ENCODE data around the gene PAK1IP1. TPM values are rescaled to one million over a fixed set of nuclear protein-coding genes. Genes with fewer than 3 reads are reported as not detected.
"Not testable (repeated sequence)": the region's sequence is repeated elsewhere in the genome, so short reads cannot be mapped to it uniquely, and the experiment has no call there.

Gene PAK1IP1
- total RNA-seq, 2 donors from 2014 or later = 20.3 TPM

DNA sequence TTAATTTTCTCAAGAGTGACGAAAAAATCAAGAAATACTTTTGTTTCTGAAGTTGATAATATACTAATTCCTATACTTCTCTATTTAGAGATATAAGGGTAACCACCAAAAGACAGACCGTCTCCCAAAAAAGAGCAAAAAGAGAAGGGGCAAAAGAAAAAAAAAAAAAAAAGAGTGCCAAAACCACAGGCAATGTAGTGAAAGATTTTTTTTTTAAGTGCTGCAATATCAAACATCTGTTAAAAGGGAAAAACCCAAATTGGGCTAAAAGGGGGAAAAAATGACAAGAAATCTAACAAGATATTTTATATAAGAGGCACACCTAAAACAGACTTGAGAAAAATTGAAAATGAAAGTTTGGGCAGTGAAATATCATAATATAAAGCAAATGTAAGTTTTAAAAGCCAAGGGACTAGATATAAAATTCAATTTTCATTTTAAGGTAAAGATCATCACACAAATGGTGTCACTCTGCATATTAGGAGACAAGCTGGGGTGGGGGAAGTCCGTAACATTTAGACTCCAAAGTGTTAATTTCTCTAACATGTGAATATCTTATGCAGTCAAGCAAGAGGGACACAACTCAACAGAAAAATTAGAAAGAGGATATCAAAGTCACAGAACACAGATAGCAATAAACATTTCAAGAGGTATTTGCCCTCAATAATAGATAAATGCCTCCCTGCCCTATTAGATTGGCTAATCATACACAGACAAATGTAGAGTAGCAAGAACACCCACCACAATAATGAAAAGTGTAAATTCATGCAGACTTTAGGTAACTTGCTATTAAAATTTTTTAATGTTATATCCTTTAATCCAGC lies 9.5 kb upstream of the PAK1IP1 start:
- H3K9me3 Mint-ChIP-seq = no peaks in the 10 kb centered on the region
- peak overlapping the region; percentile 36 to 50 for H3K27ac Mint-ChIP-seq
- peak in 1 of 2 donors; percentile 16 for ATAC-seq
- no peak for DNase-seq (ENCODE audit: low spot score in 2 of 2)
- H3K36me3 Mint-ChIP-seq = no peaks in the 10 kb centered on the region

DNA sequence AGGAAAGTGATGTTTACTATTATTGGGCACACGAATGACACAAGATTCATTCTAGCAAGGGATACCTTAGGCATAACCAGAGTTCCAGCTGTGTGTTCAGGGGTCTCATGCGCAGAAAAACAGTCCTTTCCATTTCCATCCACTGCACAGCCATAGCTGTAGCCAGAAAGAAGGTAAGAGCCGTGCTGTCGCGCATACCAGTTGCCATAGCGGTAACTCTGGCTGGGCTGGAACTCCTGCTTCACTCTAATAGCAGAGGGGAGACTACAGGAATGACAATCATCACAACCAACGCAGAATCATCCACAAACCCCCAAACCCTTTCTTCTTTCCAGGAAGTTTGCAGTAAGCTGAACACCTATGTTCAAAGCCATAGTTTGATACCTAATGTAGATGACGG lies 7.9 kb upstream of the PAK1IP1 start:
- Mint-ChIP-seq H3K9me3 (no peaks in the 10 kb centered on the region), H3K36me3 (no peaks in the 10 kb centered on the region), H3K27ac (no peak overlapping the region)
- DNase-seq (ENCODE audit: low spot score in 2 of 2) = no peak
- no peak for ATAC-seq

- Mint-ChIP-seq H3K27ac (no peak overlapping the region), H3K36me3 (no peaks in the 10 kb centered on the region)
Measured at GRCh38 chr6:10687582-10687981, 7.2 kb upstream of the PAK1IP1 start.

DNA sequence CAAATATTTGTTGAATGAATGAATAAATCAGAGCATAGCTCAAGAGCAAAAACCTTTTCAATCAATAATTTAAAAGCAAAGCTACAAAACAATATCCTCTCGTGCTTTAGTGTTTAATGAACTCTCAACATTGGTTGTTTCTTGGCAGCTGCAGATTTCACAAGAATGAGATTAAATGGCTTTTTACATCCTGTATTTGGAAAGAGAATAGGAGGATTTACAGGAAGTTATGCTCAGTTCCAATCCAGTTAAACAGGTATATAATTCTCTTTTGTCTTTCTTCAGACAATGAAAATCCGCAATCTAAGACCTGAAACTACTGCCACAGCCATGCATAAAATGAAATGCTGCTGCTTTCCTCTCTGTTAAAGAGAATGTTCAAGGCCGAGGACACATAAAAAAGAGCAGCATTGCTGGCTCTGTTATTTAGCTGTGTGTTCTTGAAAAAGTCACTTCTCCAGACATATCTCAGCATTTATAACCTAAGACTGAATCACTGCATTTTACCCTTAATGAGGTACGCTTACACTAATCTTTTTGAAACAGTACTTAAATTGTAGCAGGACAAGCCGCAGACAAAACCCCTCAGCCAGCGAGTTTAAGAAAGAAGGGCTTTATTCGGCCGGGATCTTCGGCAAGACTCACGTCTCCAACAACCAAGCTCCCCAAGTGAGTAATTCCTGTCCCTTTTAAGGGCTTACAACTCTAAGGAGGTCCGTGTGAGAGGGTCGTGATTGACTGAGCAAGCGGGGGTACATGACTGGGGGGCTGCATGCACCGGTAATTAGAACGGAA lies 3.9 kb upstream of the PAK1IP1 start:
- Mint-ChIP-seq H3K36me3 (peaks cover 18% of the 10 kb centered on the region in 2 donors), H3K27ac (no peak overlapping the region), H3K9me3 (no peaks in the 10 kb centered on the region)
- ATAC-seq (no peak), DNase-seq (ENCODE audit: low spot score in 2 of 2) (no peak)

More at GRCh38 chr6:10687582-10687981, 7.2 kb upstream of the PAK1IP1 start:
- no peak for ATAC-seq
- DNase-seq (ENCODE audit: low spot score in 2 of 2) = no peak
- H3K9me3 Mint-ChIP-seq = no peaks in the 10 kb centered on the region

- ATAC-seq (no peak), DNase-seq (ENCODE audit: low spot score in 2 of 2) (no peak)
- peak overlapping the region; percentile 57 to 99 for H3K27ac Mint-ChIP-seq
- H3K36me3 Mint-ChIP-seq = peaks cover 20 to 26% of the 10 kb centered on the region in 2 donors
- no peaks in the 10 kb centered on the region for H3K9me3 Mint-ChIP-seq
Measured at GRCh38 chr6:10692965-10693538, 1.7 kb upstream of the PAK1IP1 start.

- no peak for DNase-seq (ENCODE audit: low spot score in 2 of 2)
- Mint-ChIP-seq H3K27ac (peak overlapping the region; percentile 99 to 100), H3K36me3 (peaks cover 20 to 39% of the 10 kb centered on the region in 2 donors), H3K9me3 (no peaks in the 10 kb centered on the region)
- ATAC-seq = no peak
Measured at GRCh38 chr6:10695086-10695657, 400 bp downstream of the PAK1IP1 start.

GRCh38 chr6:10696655-10697054 lies 1.9 kb downstream of the PAK1IP1 start:
- Mint-ChIP-seq H3K9me3 (no peaks in the 10 kb centered on the region), H3K27ac (peak overlapping the region in 1 of 2 donors; percentile 99), H3K36me3 (peaks cover 20 to 44% of the 10 kb centered on the region in 2 donors)
- no peak for DNase-seq (ENCODE audit: low spot score in 2 of 2)
- ATAC-seq = no peak

GRCh38 chr6:10713962-10714361 lies 19.2 kb downstream of the PAK1IP1 start:
- Mint-ChIP-seq H3K27ac (peak overlapping the region in 1 of 2 donors; percentile 62), H3K9me3 (peaks cover 0 to 3% of the 10 kb centered on the region in 2 donors), H3K36me3 (peaks cover 4 to 8% of the 10 kb centered on the region in 2 donors)
- no peak for DNase-seq (ENCODE audit: low spot score in 2 of 2)
- ATAC-seq = no peak

GRCh38 chr6:10719296-10719963 lies 24.7 kb downstream of the PAK1IP1 start:
- ATAC-seq = peak in 1 of 2 donors; percentile 1

DNA sequence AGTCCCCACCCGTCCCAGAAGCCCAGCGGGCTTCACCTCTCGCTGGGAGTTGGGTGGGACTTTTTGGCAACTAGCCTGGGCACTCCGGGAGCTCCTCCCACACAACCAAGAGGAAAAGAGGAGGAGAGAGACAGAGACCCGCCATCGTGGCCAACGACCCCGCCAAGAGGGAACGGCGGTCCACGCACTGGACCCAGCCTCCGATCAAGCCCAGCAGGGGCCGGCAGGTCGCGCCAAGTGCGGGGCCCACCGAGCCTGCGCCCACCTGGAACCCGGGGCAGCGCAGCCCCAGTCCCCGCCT lies 25.1 kb downstream of the PAK1IP1 start:
- ATAC-seq = no peak
- H3K9me3 Mint-ChIP-seq = peaks cover 0 to 9% of the 10 kb centered on the region in 2 donors
- DNase-seq (ENCODE audit: low spot score in 2 of 2) = no peak
- peaks cover 16 to 34% of the 10 kb centered on the region in 2 donors for H3K36me3 Mint-ChIP-seq
- peak overlapping the region; percentile 50 to 88 for H3K27ac Mint-ChIP-seq

More at GRCh38 chr6:10719296-10719963, 24.7 kb downstream of the PAK1IP1 start:
- peak in 1 of 2 donors; percentile 25 for DNase-seq (ENCODE audit: low spot score in 2 of 2)
- peaks cover 16 to 33% of the 10 kb centered on the region in 2 donors for H3K36me3 Mint-ChIP-seq
- H3K27ac Mint-ChIP-seq = peak overlapping the region; percentile 50 to 88
- peaks cover 0 to 9% of the 10 kb centered on the region in 2 donors for H3K9me3 Mint-ChIP-seq

DNA sequence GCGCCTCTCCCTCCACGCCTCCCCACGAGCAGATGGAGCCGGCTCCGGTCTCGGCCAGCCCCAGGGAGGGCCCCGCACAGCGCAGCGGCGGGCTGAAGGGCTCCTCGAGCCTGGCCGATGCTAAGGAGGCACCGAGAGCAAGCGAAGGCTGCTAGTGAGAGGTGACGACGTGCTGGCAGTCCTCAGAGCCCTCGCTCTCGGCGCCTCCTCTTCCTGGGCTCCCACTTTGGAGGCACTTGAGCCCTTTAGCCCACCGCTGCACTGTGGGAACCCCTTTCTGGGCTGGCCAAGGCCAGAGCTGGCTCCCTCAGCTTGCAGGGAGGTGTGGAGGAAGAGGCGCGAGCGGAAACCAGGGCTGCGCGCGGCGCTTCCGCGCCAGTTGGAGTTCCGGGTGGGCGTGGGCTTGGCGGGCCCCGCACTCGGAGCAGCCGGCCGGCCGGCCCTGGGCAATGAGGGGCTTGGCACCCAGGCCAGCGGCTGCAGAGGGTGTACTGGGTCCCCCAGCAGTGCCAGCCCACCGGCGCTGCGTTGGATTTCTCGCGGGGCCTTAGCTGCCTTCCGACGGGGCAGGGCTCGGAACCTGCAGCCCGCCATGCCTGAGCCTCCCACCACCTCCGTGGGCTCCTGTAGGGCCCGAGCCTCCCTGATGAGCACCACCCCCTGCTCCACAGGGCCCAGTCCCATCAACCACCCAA lies 25.6 kb downstream of the PAK1IP1 start:
- peak overlapping the region; percentile 44 to 88 for H3K27ac Mint-ChIP-seq
- ATAC-seq (peak; percentile 13 to 25), DNase-seq (ENCODE audit: low spot score in 2 of 2) (peak; percentile 54 to 71)
- H3K36me3 Mint-ChIP-seq = peaks cover 21 to 36% of the 10 kb centered on the region in 2 donors
- H3K9me3 Mint-ChIP-seq = peaks cover 0 to 9% of the 10 kb centered on the region in 2 donors

DNA sequence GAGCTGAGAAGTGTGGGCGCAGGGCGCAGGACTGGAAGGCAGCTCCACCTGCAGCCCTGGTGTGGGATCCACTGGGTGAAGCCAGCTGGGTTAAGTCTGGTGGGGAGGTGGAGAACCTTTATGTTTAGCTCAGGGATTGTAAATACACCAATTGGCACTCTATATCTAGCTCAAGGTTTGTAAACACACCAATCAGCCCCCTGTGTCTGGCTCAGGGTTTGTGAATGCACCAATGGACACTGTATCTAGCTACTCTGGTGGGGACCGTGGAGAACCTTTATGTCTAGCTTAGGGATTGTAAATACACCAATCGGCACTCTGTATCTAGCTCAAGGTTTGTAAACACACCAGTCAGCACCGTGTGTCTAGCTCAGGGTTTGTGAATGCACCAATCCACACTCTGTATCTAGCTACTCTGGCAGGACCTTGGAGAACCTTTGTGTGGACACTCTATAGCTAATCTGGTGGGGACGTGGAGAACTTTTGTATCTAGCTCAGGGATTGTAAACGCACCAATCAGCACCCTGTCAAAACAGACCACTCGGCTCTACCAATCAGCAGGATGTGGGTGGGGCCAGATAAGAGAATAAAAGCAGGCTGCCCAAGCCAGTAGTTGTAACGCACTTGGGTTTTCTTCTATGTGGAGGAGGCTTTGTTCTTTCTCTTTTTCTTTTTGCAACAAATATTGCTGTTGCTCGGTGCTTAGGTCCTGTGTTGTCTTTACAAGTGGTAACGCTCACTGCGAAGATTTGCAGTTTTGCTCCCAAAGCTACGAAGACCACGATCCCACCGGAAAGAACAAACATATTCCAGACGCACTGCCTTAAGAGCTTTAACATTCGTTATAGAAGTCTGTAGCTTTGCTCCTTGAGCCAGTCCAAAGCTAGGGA lies 26.4 kb downstream of the PAK1IP1 start:
- H3K36me3 Mint-ChIP-seq = peaks cover 26 to 43% of the 10 kb centered on the region in 2 donors
- ATAC-seq; DNase-seq (ENCODE audit: low spot score in 2 of 2); H3K9me3 Mint-ChIP-seq: not testable (repeated sequence)
- H3K27ac Mint-ChIP-seq = peak overlapping the region; percentile 44 to 88

GRCh38 chr6:10721850-10722569 lies 27.2 kb downstream of the PAK1IP1 start:
- peaks cover 26 to 43% of the 10 kb centered on the region in 2 donors for H3K36me3 Mint-ChIP-seq
- ATAC-seq (no peak), DNase-seq (ENCODE audit: low spot score in 2 of 2) (no peak)
- peak overlapping the region; percentile 87 to 88 for H3K27ac Mint-ChIP-seq
- H3K9me3 Mint-ChIP-seq = peaks cover 0 to 9% of the 10 kb centered on the region in 2 donors

DNA sequence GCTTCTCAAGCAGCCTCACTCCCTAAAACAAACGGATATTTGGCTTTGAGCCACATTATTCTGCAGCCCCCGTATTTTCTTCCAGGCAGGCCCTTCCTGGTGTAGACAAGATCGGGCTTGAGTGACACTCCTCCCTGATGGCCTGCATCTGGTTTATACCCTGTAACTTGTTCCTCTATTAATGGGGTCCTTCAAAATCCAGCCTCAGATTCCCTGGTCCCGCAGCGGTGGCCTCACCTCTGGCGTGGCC lies 27.7 kb downstream of the PAK1IP1 start:
- Mint-ChIP-seq H3K27ac (peak overlapping the region; percentile 87 to 88), H3K36me3 (peaks cover 26 to 43% of the 10 kb centered on the region in 2 donors)

More for the DNA sequence above, 27.7 kb downstream of the PAK1IP1 start:
- DNase-seq (ENCODE audit: low spot score in 2 of 2) (no peak), ATAC-seq (no peak)
- peaks cover 0 to 9% of the 10 kb centered on the region in 2 donors for H3K9me3 Mint-ChIP-seq

Data from activated naive CD4-positive, alpha-beta T cell treated with anti-CD3 and anti-CD28 coated beads, Interleukin-2, amount 50 U/mL, for 72 hours (primary cell).